Fibroblast of the aortic adventitia (primary cell): Measurements from ENCODE around the gene ZNF592. TPM values are rescaled to one million over a fixed set of nuclear protein-coding genes. Genes with fewer than 3 reads are reported as not detected.

Experiments used
- DNase-seq: peaks from one replicate; pipeline ENCODE4 v3.0.0-alpha.2; 2010; ENCODE audit warnings: low read depth
- H3K4me3 ChIP-seq: 2 replicates; pipeline ENCODE4 v1.5.1; 2011; ENCODE audit warnings: low read depth, mild to moderate bottlenecking, control low read depth, low read length, moderate library complexity
- CTCF ChIP-seq: IDR thresholded peaks from 2 replicates; pipeline ENCODE4 v1.5.1; 2011; ENCODE audit warnings: mild to moderate bottlenecking, low read length, control low read depth, inconsistent platforms; ENCODE audit not compliant: insufficient read depth
- total RNA-seq: library from RNA; depleted of rRNA; stranded (reverse); fragments of >200 nt; gene quantifications from 2 replicates; pipeline ENCODE4 v1.2.3, GENCODE V29; 2012; ENCODE audit warnings: low replicate concordance

ZNF592 gene
- total RNA-seq, 1 donor = 11.7 TPM

- DNase-seq = no peak
- no peak for TF ChIP-seq CTCF
- no peak overlapping the region for H3K4me3 ChIP-seq
These were observed 64.5 kb downstream of the ZNF592 start for GRCh38 chr15:84812842-84813241.

GRCh38 chr15:84813435-84813834 lies 65.0 kb downstream of the ZNF592 start:
- TF ChIP-seq CTCF = no peak
- no peak overlapping the region for H3K4me3 ChIP-seq
- DNase-seq = no peak

- no peak for DNase-seq
- no peak overlapping the region for H3K4me3 ChIP-seq
- TF ChIP-seq CTCF = no peak
These were observed 65.5 kb downstream of the ZNF592 start for GRCh38 chr15:84813931-84814330.

GRCh38 chr15:84814916-84815315 lies 66.5 kb downstream of the ZNF592 start:
- TF ChIP-seq CTCF = no peak
- DNase-seq = no peak
- H3K4me3 ChIP-seq = no peak overlapping the region

- H3K4me3 ChIP-seq = no peak within 1 kb of the TSS
- no peak for DNase-seq
- no peak for TF ChIP-seq CTCF
These were observed 68.5 kb downstream of the ZNF592 start, which contains the start of gene ALPK3 for GRCh38 chr15:84816694-84817465. TSS of gene ALPK3 (plus strand) at chr15:84817356. CDS start at chr15:84817453, 97 bp downstream.

GRCh38 chr15:84817466-84818081 lies 69.2 kb downstream of the ZNF592 start:
- DNase-seq = no peak
- no peak overlapping the region for H3K4me3 ChIP-seq
- TF ChIP-seq CTCF = no peak
